GM19239 (cell line): ENCODE data around the gene PSENEN.
"Not testable (repeated sequence)": the region's sequence is repeated elsewhere in the genome, so short reads cannot be mapped to it uniquely, and the experiment has no call there.

ENCODE experiments used
- DNase-seq: peaks from one replicate; pipeline ENCODE4 v3.0.0; 2011; ENCODE audit warnings: low spot score; ENCODE audit not compliant: insufficient read length
- FAIRE-seq: peaks from 2 replicates; lab custom pipeline; 2011; peaks lifted over from hg19 to GRCh38; lab: Jason Lieb, UNC

PSENEN gene

DNA sequence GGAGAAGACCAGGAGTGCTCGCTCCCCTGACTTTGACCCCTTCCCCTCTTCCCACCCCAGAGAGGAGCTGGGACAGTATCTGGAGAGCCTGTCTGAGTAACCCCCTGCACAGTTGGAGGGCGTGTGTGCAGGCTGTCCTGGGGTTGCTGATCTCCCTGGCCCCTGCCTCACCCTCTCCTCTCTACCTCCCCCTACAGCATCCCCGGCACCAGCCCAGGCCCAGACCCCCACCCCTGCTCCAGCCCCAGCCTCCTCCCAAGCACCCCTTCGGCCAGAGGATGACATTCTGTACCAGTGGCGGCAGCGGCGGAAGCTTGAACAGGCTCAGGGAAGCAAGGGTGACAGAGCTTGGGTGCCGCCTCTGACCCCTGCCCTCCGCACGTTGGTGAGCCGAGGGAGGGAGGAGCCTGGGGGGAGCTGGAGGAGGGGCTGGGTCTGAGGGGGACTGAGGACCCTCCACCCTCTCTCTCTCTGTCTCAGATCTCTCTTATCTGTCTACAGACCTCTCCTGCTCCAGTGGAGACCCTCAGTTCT lies 21.2 kb downstream of the PSENEN start:
- DNase-seq (no peak), FAIRE-seq (no peak)

- DNase-seq (no peak), FAIRE-seq (no peak)
These were observed 22.0 kb downstream of the PSENEN start for GRCh38 chr19:35767288-35768081.

GRCh38 chr19:35768082-35768421 lies 22.6 kb downstream of the PSENEN start:
- no peak for FAIRE-seq
- no peak for DNase-seq

GRCh38 chr19:35772362-35772761 lies 26.9 kb downstream of the PSENEN start:
- DNase-seq, FAIRE-seq: not testable (repeated sequence)

DNA sequence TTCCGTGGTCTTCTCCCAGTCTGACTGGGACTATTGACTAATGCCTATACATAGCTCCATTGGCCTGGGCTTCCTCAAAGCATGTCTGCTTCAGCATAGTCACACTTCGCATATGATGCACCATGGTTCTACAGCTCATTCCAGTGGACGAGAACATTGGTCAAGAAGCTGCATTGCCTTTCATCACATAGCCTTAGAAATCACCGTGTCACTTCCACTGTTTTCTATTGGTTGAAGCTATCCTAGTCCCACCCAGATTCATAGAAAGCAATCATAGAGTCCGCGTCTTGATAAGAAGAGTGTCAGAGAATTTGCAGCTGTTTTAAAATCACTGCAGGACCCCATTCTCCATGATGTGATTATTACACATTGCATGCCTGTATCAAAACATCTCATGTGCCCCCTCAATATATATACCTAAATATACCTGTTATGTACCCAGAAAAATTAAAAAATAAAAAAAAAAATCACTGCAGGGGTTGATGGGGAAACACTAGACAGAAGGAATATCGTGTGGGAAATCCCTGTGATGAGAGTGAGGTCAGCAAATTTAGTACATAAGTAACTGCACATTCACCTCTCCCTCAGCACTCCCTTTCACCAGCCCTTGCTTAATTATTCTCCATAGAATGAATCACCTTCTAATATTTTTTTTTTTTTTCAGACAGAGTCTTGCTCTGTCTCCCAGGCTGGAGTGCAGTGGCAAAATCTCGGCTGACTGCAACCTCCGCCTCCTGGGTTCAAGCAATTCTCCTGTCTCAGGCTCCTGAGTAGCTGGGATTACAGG lies 27.8 kb downstream of the PSENEN start:
- DNase-seq (no peak), FAIRE-seq (no peak)

GRCh38 chr19:35774274-35775045 lies 29.0 kb downstream of the PSENEN start:
- no peak for DNase-seq
- FAIRE-seq = no peak

- FAIRE-seq = no peak
- DNase-seq = no peak
These were observed 29.5 kb downstream of the PSENEN start for GRCh38 chr19:35775046-35775297.

- FAIRE-seq (peak; percentile 95), DNase-seq (peak; percentile 97)
These were observed 30.0 kb downstream of the PSENEN start, which contains the start of gene ARHGAP33 for GRCh38 chr19:35775298-35776101. Gene ARHGAP33 (plus strand): TSS chr19:35775564. CDS start chr19:35775659, 95 bp downstream.

GRCh38 chr19:35776102-35776788 lies 30.8 kb downstream of the PSENEN start:
- DNase-seq (no peak), FAIRE-seq (no peak)

GRCh38 chr19:35777086-35777841 lies 31.8 kb downstream of the PSENEN start:
- DNase-seq (no peak), FAIRE-seq (no peak)

- no peak for FAIRE-seq
- no peak for DNase-seq
These were observed 32.5 kb downstream of the PSENEN start for GRCh38 chr19:35777961-35778360.

- no peak for FAIRE-seq
- no peak for DNase-seq
These were observed 33.6 kb downstream of the PSENEN start for GRCh38 chr19:35779033-35779432.

DNA sequence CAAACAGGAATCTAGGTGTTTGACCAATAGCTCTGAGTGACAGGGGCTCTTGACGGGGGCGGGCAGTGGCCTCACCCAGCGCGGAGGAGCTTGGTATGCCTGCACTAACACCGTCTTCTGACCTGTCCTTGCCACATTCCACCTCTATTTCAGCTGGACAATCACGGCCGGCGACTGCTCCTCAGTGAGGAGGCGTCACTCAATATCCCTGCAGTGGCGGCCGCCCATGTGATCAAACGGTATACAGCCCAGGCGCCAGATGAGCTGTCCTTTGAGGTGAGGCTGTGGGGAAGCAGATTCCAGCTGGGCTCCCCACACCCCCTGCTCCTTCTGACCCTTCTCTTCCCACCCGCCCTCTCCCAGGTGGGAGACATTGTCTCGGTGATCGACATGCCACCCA lies 34.6 kb downstream of the PSENEN start:
- DNase-seq (no peak), FAIRE-seq (no peak)

DNA sequence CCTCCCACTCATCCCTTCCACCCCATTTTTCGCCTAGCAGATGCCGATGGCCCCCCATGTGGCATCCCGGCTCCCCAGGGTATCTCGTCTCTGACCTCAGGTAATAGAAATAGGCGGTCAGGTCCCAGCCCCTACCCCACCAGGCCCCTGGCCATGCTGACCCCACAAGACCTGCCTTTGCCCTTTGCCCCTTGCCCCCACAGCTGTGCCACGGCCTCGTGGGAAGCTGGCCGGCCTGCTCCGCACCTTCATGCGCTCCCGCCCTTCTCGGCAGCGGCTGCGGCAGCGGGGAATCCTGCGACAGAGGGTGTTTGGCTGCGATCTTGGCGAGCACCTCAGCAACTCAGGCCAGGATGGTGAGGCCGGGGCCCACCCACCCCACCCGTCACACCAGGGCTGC lies 35.3 kb downstream of the PSENEN start:
- no peak for FAIRE-seq
- DNase-seq = no peak

DNA sequence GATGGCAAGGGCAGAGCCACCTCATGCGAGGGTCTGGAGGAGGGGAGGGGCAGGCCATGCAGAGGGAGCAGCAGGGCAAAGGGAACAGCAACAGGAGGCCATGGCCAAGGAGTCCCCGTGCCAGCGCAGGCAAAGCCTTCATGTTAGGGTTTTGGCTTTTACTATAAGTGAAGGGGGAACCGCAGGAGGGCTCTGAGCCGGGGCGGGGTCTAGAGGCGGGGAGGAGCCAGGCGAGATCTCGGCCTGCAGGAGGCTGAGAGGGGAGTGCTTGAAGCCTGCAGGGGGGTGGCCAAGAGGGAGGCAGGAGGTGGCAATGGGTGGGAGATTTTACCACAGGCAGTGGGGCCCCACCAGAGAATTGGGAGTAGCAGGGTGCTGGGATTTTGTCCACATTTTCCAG lies 36.2 kb downstream of the PSENEN start:
- DNase-seq = no peak
- no peak for FAIRE-seq

DNA sequence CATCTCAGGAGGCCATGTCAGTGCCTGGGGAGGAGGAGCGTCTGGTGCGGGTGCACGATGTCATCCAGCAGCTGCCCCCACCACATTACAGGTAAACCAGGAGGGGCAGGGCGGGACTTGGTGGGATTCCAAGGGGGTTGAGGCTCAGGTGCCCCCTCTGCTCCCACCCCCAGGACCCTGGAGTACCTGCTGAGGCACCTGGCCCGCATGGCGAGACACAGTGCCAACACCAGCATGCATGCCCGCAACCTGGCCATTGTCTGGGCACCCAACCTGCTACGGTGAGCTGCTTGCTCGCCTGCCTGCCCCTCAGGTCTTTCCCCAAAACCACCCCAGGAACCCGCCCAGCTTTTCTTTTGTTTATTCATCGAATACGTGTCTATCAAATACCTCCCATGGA lies 37.1 kb downstream of the PSENEN start:
- FAIRE-seq (no peak), DNase-seq (no peak)

GRCh38 chr19:35783469-35784434 lies 38.3 kb downstream of the PSENEN start:
- DNase-seq (no peak), FAIRE-seq (no peak)
